ENCODE measurements around the gene STX17. TPM values are rescaled to one million over a fixed set of nuclear protein-coding genes. Genes with fewer than 3 reads are reported as not detected.

STX17 gene
- total RNA-seq, 4 donors from 2014 or later: 34.6 to 66.9 (median 43.3) TPM

- no peaks in the 10 kb centered on the region for H3K27me3 ChIP-seq
- WGBS: 94% methylated on average over 6 of the region's 6 CpGs
- no peak overlapping the region for H3K27ac ChIP-seq
- TF ChIP-seq POLR2A (IDR thresholded peaks at IDR 0.05) (no peak), EP300 (IDR thresholded peaks at IDR 0.05) (no peak), CTCF (IDR thresholded peaks at IDR 0.05) (no peak), POLR2AphosphoS5 (IDR thresholded peaks at IDR 0.05) (no peak)
- no peaks in the 10 kb centered on the region for H3K9me3 ChIP-seq
- DNase-seq (ENCODE audit: low spot score in 2 of 2): no peak
- peaks cover 18% of the 10 kb centered on the region for H3K36me3 ChIP-seq
- H3K4me3 ChIP-seq: no peak overlapping the region
- no peaks in the 10 kb centered on the region for H3K4me1 ChIP-seq
Observed at GRCh38 chr9:99931155-99931840, 24.8 kb downstream of the STX17 start.

- Histone ChIP-seq H3K36me3 (no peaks in the 10 kb centered on the region), H3K4me1 (no peaks in the 10 kb centered on the region), H3K27me3 (no peaks in the 10 kb centered on the region), H3K27ac (no peak overlapping the region), H3K9me3 (peaks cover 8% of the 10 kb centered on the region), H3K4me3 (no peak overlapping the region)
- WGBS: 96% methylated on average over 4 of the region's 4 CpGs
- no peak for TF ChIP-seq POLR2AphosphoS5 (IDR thresholded peaks at IDR 0.05)
- TF ChIP-seq EP300 (IDR thresholded peaks at IDR 0.05): no peak
- TF ChIP-seq POLR2A (IDR thresholded peaks at IDR 0.05): no peak
- no peak for TF ChIP-seq CTCF (IDR thresholded peaks at IDR 0.05)
- DNase-seq (ENCODE audit: low spot score in 2 of 2): no peak
Observed at GRCh38 chr9:99936947-99937587, 30.6 kb downstream of the STX17 start.

- TF ChIP-seq POLR2AphosphoS5 (IDR thresholded peaks at IDR 0.05) (no peak), CTCF (IDR thresholded peaks at IDR 0.05) (no peak), EP300 (IDR thresholded peaks at IDR 0.05) (no peak), POLR2A (IDR thresholded peaks at IDR 0.05) (no peak)
- no peak overlapping the region for H3K27ac ChIP-seq
- 54% methylated on average over 3 of the region's 3 CpGs for WGBS
Observed at GRCh38 chr9:99947395-99947794, 40.9 kb downstream of the STX17 start.

GRCh38 chr9:99948482-99948881 is 42.0 kb downstream of the STX17 start:
- Histone ChIP-seq H3K9me3 (no peaks in the 10 kb centered on the region), H3K27me3 (no peaks in the 10 kb centered on the region), H3K4me3 (no peak overlapping the region), H3K36me3 (peaks cover 11% of the 10 kb centered on the region), H3K4me1 (no peaks in the 10 kb centered on the region), H3K27ac (no peak overlapping the region)
- no peak for DNase-seq (ENCODE audit: low spot score in 2 of 2)
- 77% methylated on average over 2 of the region's 2 CpGs for WGBS
- TF ChIP-seq EP300 (IDR thresholded peaks at IDR 0.05) (no peak), POLR2A (IDR thresholded peaks at IDR 0.05) (no peak), POLR2AphosphoS5 (IDR thresholded peaks at IDR 0.05) (no peak), CTCF (IDR thresholded peaks at IDR 0.05) (no peak)

More at GRCh38 chr9:99947395-99947794, 40.9 kb downstream of the STX17 start:
- H3K27me3 ChIP-seq: no peaks in the 10 kb centered on the region
- no peaks in the 10 kb centered on the region for H3K9me3 ChIP-seq
- H3K4me1 ChIP-seq: no peaks in the 10 kb centered on the region
- H3K36me3 ChIP-seq: peaks cover 14% of the 10 kb centered on the region
- no peak overlapping the region for H3K4me3 ChIP-seq
- no peak for DNase-seq (ENCODE audit: low spot score in 2 of 2)

- DNase-seq (ENCODE audit: low spot score in 2 of 2): no peak
- TF ChIP-seq EP300 (IDR thresholded peaks at IDR 0.05) (no peak), POLR2AphosphoS5 (IDR thresholded peaks at IDR 0.05) (no peak), CTCF (IDR thresholded peaks at IDR 0.05) (no peak), POLR2A (IDR thresholded peaks at IDR 0.05) (no peak)
- Histone ChIP-seq H3K36me3 (peaks cover 11% of the 10 kb centered on the region), H3K27me3 (no peaks in the 10 kb centered on the region), H3K9me3 (no peaks in the 10 kb centered on the region), H3K4me3 (no peak overlapping the region), H3K27ac (no peak overlapping the region), H3K4me1 (no peaks in the 10 kb centered on the region)
Observed at GRCh38 chr9:99948896-99949295, 42.4 kb downstream of the STX17 start.
